Measurements from ENCODE around the gene HPSE.
"Not testable (repeated sequence)": the region's sequence is repeated elsewhere in the genome, so short reads cannot be mapped to it uniquely, and the experiment has no call there.

The HPSE gene

DNA sequence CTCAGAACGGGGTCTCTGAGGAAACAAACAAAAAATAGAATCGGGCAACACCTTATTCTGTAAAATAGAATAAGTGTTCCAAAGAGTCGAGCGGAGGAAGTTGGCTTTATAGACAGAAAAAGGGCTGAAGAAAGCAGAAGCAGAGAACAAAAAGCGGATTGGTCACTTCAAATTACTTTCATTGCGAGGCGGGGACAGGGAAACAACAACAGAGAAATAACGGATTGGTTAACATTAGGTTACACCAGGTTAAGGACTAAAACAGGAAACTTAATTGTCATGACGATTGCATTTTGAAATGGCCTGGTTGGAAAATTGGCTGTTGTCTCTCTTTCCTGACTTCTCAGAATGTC is 49.6 kb downstream of the HPSE start:
- in situ Hi-C loops (cut with HindIII; ENCODE audit: low pct_unique_long_range_greater_than_20kb, low sequenced_read_pairs): no loop called here
- DNase-seq (ENCODE audit: low read depth in 1 of 2, low spot score in 1 of 2): peak; percentile 7 to 25
- no peak for TF ChIP-seq JUND (IDR thresholded peaks at IDR 0.05; ENCODE audit: low read depth)

DNA sequence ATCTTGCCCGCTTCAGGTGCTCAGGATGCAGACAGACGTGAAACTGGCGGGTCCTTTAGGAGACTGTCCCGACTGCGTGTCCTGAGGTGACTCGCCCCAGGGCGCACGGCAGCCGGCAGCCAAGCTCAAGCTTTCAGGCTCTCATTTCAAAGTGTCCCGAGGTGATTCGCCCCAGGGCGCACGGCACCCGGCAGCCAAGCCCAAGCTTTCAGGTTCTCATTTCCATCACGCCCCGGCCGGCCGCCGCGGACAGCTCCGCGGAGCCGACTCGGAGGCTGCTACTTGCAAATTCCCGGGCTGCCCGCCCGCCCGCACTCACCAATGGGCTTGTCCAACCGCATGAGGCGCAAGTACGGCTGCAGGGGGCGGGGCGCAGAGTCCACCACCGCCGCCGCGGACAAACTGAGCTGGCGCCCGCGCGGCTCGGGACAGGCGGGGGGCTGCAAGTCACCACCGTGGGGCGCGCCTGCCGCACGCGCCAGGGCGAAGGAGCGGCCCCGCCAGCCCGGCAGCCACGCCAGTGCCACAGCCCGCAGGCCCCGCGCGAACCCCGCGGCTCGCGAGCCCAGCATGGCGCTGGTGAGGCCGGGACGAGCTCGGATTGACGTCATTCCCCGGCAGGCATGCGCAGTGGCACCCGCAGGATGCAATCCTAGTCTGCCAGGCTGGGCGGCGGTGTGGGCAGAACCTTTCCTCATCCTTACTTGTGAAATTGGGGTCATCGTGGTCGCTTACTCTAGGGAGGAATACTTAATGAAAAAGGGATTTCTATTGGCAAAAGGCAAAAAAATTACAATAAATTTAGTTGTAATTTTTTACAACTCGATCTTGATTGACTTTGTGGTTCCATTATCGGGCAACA is 50.2 kb downstream of the HPSE start, which contains the start of gene COQ2:
TSS of gene COQ2 (minus strand) at position 606 of the 862 bp plus-strand sequence. CDS start at position 572, 34 bp downstream.
- DNase-seq (ENCODE audit: low read depth in 1 of 2, low spot score in 1 of 2): peak; percentile 89 to 91
- no peak for TF ChIP-seq JUND (IDR thresholded peaks at IDR 0.05; ENCODE audit: low read depth)
- in situ Hi-C loops (cut with HindIII; ENCODE audit: low pct_unique_long_range_greater_than_20kb, low sequenced_read_pairs): no loop called here

DNA sequence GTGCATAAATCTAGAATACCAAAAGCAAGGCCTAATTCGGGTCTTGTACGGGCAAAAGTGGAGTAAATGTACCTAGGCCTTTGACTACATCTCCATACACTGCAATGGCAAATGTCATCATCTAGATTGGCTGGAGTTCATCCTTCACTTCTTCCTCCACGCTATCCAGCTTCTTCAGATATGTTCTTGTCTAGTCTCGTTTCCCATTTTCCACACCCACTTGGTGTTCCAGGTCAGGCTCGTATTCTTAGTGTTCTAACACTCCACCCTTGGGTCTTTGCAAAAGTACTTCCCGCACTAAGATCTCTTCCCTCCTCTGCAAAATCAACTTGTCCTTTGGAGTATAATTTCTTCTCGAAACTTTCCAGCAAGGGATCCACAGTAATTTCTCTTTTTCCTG is 51.5 kb downstream of the HPSE start:
- no peak for DNase-seq (ENCODE audit: low read depth in 1 of 2, low spot score in 1 of 2)
- in situ Hi-C loops (cut with HindIII; ENCODE audit: low pct_unique_long_range_greater_than_20kb, low sequenced_read_pairs): no loop called here
- TF ChIP-seq JUND (IDR thresholded peaks at IDR 0.05; ENCODE audit: low read depth): no peak

DNA sequence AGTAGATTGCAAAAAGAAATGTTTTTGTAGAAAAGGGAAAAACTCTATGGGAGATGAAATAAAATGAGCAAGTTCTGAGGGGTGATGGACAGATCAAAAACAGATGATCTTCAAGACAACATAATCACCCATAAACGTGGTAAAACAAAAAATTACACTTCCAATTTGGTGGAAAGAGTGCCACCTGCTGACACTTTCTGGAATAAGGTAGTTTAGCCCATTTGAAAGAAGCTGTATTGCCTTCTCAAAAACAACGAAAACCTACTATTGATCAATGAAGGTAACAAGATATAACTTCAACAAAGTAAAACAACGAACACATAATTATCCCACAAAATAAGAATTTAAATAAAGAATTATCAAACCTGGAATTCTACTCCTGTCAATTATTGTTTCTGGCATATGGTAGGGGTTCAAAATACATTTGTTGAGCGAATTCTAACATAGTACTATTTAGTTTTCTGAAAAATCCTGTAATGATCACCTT is 52.6 kb downstream of the HPSE start:
- TF ChIP-seq JUND (IDR thresholded peaks at IDR 0.05; ENCODE audit: low read depth): no peak
- in situ Hi-C loops (cut with HindIII; ENCODE audit: low pct_unique_long_range_greater_than_20kb, low sequenced_read_pairs): no loop called here
- peak; percentile 24 to 50 for DNase-seq (ENCODE audit: low read depth in 1 of 2, low spot score in 1 of 2)

DNA sequence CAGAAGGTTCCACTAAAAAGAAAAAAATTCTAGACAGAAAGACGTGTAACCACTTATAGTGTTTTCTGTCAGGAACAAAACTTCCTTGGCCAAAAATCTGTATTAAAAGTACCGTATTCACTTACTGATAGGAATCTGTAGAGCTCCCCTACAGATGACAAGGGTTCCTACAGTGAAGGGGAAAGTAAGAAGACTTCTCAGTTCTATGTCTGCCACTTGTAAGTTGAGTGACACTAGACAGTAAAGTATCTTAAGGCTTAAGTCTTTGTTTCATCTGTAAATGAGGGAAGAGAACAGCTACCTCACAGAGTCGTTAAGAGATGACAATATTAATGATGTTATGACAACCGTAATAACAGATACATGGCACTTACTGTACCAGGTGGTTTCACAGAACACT is 53.3 kb downstream of the HPSE start:
- no peak for TF ChIP-seq JUND (IDR thresholded peaks at IDR 0.05; ENCODE audit: low read depth)
- in situ Hi-C loops (cut with HindIII; ENCODE audit: low pct_unique_long_range_greater_than_20kb, low sequenced_read_pairs): no loop called here
- no peak for DNase-seq (ENCODE audit: low read depth in 1 of 2, low spot score in 1 of 2)

DNA sequence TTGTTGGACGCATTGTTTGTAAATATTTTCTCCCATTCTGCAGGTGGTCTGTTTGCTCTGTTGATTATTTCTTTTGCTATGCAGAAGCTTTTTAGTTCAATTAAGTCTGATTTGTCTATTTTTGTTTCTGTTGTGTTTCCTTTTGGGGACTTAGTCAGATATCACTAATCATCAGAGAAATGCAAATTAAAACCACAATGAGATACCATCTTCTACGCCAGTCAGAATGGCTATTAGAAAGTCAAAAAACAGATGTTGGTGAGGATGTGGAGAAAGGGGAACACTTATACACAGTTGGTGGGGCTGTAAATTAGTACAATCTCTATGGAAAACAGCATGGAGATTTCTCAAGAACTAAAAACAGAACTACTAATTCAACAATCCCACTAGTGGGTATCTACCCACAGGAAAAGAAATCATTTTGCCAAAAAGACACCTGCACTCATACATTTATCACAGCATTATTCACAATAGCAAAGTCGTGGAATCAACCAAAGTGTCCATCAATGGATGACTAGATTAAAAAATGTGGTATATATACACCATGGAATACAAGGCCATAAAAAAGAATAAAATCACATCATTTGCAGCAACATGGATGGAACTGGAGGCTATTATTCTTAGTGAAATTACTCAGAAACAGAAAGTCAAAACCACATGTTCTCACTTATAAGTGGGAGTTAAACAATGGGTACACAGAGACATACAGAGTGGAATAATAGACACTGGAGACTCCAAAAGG is 58.2 kb downstream of the HPSE start:
- TF ChIP-seq JUND (IDR thresholded peaks at IDR 0.05; ENCODE audit: low read depth): no peak
- DNase-seq (ENCODE audit: low read depth in 1 of 2, low spot score in 1 of 2): no peak
- in situ Hi-C loops (cut with HindIII; ENCODE audit: low pct_unique_long_range_greater_than_20kb, low sequenced_read_pairs): no loop called here

DNA sequence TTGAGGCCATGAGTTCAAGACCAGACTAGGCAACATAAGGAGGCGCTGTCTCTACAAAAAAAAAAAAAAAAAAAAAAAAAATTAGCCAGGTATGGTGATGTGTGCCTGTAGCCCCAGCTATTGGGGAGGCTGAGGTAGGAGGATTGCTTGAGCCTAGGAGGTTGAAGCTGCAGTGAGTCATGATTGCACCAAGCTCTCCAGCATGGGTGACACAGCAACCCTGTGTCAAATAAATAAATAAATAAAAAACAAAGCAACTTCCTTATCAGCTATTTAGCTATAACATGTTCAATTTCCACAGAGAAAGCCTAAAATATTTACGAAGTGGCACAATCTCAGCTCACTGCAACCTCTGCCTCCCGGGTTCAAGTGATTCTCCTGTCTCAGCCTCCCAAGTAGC is 60.7 kb downstream of the HPSE start:
- DNase-seq (ENCODE audit: low read depth in 1 of 2, low spot score in 1 of 2); in situ Hi-C loops (cut with HindIII; ENCODE audit: low pct_unique_long_range_greater_than_20kb, low sequenced_read_pairs): not testable (repeated sequence)

DNA sequence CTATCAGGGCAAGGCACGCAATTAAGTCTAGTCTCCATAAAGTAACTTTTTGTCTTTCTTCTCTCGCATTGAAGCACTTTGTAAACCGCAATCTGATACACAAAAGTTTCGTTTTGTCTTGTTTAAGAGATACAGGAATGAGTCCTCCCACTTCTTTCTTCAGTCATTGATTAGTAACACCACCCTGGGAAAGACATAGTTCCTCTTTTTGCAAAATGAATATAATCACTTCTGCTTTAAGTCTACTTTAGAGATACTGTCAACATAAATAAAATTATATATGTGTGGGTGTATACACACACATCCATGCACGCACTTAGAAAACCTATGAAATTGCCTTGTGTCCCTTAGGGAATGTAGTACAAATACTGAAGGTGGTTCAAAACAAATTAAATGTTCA is 61.7 kb downstream of the HPSE start:
- in situ Hi-C loops (cut with HindIII; ENCODE audit: low pct_unique_long_range_greater_than_20kb, low sequenced_read_pairs): no loop called here
- DNase-seq (ENCODE audit: low read depth in 1 of 2, low spot score in 1 of 2): no peak
- TF ChIP-seq JUND (IDR thresholded peaks at IDR 0.05; ENCODE audit: low read depth): no peak

DNA sequence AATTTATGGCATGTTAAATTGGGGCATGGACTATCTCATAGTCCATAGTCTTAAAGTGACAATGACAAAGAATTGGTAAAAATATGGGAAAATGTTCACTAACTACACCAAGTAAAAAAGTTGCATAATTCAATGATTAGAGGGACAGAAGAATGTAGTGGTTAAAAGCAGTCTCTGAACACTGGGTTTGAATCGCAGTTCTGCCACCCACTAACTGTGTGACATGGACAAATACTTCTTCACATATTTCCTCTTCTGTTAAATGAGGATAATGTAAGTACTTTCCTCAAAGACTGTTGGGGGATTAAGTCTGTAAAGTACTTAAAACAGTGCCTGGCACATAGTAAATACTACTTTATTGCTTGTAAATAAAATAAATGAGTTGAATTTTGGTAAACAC is 65.4 kb downstream of the HPSE start:
- no peak for TF ChIP-seq JUND (IDR thresholded peaks at IDR 0.05; ENCODE audit: low read depth)
- in situ Hi-C loops (cut with HindIII; ENCODE audit: low pct_unique_long_range_greater_than_20kb, low sequenced_read_pairs): no loop called here
- DNase-seq (ENCODE audit: low read depth in 1 of 2, low spot score in 1 of 2): no peak

DNA sequence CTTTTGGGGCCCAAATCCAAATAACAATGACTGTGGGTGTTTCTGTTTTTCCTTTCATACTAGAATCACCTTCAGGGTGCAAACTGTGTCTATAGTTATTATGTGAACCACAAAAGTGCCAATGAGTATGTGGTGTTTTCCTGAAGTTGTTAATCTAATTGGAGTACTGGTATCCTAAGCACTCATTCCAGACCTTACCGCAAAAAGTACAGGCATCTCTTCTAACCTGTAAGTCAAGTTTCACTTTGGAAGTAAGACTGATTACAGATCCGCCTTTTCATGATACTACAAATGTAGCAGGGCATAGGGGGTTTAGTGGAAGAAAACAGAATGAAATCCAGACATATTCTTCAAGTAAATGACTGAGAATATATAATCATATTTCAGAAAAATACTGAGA is 66.2 kb downstream of the HPSE start:
- no peak for TF ChIP-seq JUND (IDR thresholded peaks at IDR 0.05; ENCODE audit: low read depth)
- DNase-seq (ENCODE audit: low read depth in 1 of 2, low spot score in 1 of 2): no peak
- in situ Hi-C loops (cut with HindIII; ENCODE audit: low pct_unique_long_range_greater_than_20kb, low sequenced_read_pairs): no loop called here

DNA sequence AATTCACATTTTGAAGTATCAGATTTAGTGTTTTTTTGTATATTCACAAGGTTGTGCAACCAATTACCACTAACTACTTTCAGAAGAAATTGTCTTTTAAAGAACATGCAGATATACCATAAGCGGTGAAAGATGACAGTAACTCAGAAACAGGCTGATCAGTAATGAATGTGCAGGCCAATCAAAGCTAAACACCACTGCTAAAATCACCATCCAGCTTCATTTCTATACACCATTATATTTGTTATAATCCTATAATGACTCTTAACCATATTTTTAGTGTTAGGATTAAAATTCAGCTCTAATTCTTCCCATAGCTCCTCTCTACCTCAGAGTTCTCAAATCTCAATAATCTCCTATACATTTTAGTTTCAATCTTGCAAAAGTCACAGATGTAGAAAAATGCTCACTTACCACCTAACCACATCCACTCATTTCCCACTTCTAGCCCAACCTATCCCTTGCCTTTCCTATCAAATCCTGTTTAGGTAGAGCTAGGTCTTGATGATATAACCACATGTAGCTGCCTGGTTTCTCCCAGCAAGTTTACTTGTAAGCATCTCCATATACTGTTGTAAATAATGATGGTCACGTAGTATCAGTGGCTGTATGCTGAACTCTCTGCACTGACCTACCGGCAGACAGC is 66.7 kb downstream of the HPSE start:
- DNase-seq (ENCODE audit: low read depth in 1 of 2, low spot score in 1 of 2): no peak
- in situ Hi-C loops (cut with HindIII; ENCODE audit: low pct_unique_long_range_greater_than_20kb, low sequenced_read_pairs): no loop called here
- TF ChIP-seq JUND (IDR thresholded peaks at IDR 0.05; ENCODE audit: low read depth): no peak

DNA sequence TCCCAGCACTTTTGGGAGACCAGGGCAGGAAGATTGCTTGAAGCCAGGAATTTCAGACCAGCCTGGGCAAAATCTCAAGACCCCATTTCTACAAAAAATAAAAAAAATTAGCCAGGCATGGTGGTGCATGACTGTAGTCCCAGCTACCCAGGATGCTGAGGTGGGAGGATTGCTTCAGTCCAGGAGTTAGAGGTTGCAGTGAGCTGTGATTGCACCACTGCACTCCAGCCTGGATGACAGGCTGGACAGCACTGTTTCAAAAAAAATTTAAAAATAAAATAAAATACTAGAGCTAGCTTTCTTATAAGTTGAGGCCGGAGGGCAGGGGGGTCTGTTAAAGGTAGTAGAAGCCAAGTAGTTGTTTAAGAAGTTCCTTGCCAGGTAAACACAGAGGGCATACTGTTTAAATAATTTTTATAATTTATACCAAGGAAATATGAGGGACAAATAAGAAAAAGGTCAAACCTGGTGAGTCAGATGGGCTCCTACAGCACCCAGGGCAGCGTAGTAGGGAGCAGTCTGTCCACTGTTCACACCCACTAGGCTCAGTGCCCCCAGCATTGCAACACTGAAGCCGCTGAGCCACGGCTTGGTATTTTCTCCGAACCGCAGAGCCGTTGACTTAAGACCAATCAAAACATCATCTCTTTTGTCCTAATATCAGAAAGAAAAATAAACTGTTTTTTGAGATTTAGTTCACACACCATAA is 67.4 kb downstream of the HPSE start:
- DNase-seq (ENCODE audit: low read depth in 1 of 2, low spot score in 1 of 2): no peak
- in situ Hi-C loops (cut with HindIII; ENCODE audit: low pct_unique_long_range_greater_than_20kb, low sequenced_read_pairs): no loop called here
- no peak for TF ChIP-seq JUND (IDR thresholded peaks at IDR 0.05; ENCODE audit: low read depth)
